Gastrocnemius medialis (tissue), 4 donors: ENCODE data around the gene TRAP1.

Experiments
- POLR2A ChIP-seq, 2 donors: fragments of 450-650 bp; IDR thresholded peaks; one replicate each; pipeline ENCODE4 v1.6.1; 2017; ENCODE audit warnings: antibody characterized with exemption in 2 of 2, mild to moderate bottlenecking in 2 of 2, moderate library complexity in 2 of 2
- TF ChIP-seq, protein P1 (sequence below), 5 experiments: fragments of 450-650 bp in 3 of 5; fragments of 200-600 bp in 2 of 5; sonication (generic) in 2 of 5; IDR thresholded peaks in 4 of 5; conservative IDR thresholded peaks in 1 of 5; 1 replicate in 4 of 5; 2 replicates in 1 of 5; pipeline ENCODE4 v1.5.1; 2016 to 2019; ENCODE audit warnings: antibody characterized with exemption in 5 of 5, mild to moderate bottlenecking in 3 of 5, moderate library complexity in 3 of 5

DNA sequence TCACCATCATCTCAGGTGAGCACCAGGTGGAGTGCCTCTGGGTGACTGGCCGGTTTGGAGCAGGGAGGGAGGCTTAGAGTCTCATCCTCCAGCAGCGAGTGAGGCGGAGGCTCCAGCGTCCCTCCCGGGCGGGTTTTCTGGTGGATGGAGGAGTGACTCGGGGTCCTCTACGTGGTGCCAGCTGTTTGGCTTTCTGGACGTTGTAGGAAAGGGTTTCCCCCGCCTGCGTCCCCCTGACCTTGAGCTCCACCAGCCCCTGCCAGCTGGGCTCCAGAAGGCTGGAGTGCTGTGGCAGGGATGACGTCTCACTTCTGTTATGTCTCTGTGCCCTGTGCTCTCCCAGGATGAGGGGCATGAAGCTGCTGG, 62.3 kb downstream of the TRAP1 start:
- no peak for TF ChIP-seq POLR2A (IDR thresholded peaks at IDR 0.05)
- TF ChIP-seq, protein P1, sequence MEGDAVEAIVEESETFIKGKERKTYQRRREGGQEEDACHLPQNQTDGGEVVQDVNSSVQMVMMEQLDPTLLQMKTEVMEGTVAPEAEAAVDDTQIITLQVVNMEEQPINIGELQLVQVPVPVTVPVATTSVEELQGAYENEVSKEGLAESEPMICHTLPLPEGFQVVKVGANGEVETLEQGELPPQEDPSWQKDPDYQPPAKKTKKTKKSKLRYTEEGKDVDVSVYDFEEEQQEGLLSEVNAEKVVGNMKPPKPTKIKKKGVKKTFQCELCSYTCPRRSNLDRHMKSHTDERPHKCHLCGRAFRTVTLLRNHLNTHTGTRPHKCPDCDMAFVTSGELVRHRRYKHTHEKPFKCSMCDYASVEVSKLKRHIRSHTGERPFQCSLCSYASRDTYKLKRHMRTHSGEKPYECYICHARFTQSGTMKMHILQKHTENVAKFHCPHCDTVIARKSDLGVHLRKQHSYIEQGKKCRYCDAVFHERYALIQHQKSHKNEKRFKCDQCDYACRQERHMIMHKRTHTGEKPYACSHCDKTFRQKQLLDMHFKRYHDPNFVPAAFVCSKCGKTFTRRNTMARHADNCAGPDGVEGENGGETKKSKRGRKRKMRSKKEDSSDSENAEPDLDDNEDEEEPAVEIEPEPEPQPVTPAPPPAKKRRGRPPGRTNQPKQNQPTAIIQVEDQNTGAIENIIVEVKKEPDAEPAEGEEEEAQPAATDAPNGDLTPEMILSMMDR (IDR thresholded peaks at IDR 0.05 in 4 of 5, conservative IDR thresholded peaks at IDR 0.05 in 1 of 5), result no peak
